GM10248 (cell line): ENCODE measurements around the gene COX4I1.

Source experiments
- CTCF ChIA-PET: fragments of 300-600 bp; sonication (Branson Sonifier 250); formaldehyde crosslinking; extraction: SDS; loops from one replicate; lab custom pipeline; 2021; ENCODE audit warnings: antibody characterized with exemption; lab: Yijun Ruan, JAX
- POLR2A ChIA-PET: fragments of 350-650 bp; sonication (Branson Sonifier 250); formaldehyde crosslinking; extraction: SDS; loops from one replicate; lab custom pipeline; 2020; ENCODE audit warnings: antibody characterized with exemption; lab: Yijun Ruan, JAX
- DNase-seq: peaks from one replicate; pipeline ENCODE4 v3.0.0; 2012; ENCODE audit errors: extremely low spot score
- TF ChIP-seq, protein P1 (sequence below): IDR thresholded peaks from 2 replicates; pipeline ENCODE4 v1.5.1; 2012; ENCODE audit warnings: mild to moderate bottlenecking, low read depth; ENCODE audit errors: extremely low read depth, missing control alignments, control extremely low read depth

COX4I1 gene

DNA sequence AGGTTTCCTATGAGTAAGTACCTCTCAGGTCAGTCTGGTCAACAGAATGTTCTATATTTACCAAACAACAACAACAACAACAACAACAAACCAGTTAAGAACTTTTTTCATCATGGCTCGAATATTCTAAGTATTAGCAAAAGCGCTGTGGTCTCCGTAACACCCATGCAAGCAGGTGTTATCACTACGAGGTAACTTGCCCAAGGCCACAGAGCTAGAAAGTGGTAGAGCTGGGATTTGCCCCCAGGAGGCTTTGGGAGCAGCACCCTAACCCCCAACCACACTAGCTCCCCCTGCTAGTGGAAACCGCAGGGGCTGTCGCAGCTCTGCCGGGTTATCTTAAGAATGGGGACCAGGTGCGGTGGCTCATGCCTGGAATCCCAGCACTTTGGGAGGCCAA, 24.7 kb upstream of the COX4I1 start:
- DNase-seq: no peak
- ChIA-PET CTCF (no interaction called here), POLR2A (no interaction called here)
- TF ChIP-seq, protein P1, sequence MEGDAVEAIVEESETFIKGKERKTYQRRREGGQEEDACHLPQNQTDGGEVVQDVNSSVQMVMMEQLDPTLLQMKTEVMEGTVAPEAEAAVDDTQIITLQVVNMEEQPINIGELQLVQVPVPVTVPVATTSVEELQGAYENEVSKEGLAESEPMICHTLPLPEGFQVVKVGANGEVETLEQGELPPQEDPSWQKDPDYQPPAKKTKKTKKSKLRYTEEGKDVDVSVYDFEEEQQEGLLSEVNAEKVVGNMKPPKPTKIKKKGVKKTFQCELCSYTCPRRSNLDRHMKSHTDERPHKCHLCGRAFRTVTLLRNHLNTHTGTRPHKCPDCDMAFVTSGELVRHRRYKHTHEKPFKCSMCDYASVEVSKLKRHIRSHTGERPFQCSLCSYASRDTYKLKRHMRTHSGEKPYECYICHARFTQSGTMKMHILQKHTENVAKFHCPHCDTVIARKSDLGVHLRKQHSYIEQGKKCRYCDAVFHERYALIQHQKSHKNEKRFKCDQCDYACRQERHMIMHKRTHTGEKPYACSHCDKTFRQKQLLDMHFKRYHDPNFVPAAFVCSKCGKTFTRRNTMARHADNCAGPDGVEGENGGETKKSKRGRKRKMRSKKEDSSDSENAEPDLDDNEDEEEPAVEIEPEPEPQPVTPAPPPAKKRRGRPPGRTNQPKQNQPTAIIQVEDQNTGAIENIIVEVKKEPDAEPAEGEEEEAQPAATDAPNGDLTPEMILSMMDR: no peak

DNA sequence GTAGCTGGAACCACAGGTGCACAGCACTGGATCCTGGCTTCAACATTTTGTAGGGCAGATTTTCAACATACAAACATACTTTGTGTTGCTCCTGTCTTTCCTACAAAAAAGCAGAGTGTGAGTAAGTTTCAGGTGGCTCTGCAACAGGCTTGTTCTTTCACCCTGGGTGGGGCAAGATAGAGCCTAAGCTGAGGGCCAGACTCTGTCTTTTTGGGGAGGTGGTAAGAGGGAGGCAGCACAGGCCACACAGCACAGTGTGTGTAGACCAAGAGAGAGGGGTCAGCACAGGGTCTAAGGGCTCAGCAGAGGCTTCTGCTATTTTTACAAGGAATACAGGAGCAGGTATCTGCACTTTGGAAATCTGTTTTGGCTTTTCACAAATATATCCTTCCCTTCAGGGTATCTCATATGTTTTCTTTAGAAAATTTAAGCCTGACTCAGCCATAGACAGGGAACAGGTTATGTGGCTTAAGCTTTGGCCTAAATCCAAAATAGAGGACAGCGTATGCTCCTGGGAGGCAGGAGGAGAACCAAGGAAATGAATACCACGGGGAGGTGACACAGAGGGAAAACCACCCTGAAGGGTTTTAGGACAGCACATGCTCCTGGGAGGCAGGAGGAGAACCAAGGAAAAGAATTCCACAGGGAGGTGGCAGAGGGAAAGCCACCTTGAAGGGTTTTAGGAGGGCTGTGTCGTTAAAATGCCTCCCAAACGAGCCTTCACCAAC, 21.7 kb upstream of the COX4I1 start:
- CTCF ChIA-PET: interaction anchor here (1.3 kb wide), 1 partner anchor 16 kb away, joined by 3 read pairs; no protein-coding TSS in a partner anchor
- no peak for DNase-seq
- POLR2A ChIA-PET: no interaction called here
- TF ChIP-seq, protein P1: no peak

DNA sequence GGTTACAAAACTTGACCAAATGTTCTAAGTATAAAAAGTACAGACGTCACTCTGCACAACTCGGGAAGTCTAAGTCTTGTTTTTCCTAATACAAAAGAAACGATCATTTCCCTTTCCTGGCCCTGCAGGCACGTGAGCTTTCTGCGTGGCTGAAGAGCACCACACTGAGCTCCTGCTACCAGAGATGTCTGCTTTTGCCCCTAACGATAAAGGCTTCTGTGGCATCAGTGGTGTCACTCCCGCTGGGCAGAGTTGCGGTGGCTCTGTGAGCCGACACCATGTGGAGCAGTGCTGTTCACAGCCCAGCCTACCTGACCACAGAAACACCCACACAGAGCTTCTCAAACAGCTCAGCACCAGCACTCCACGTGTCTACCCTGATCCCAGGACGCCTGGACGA, 20.6 kb upstream of the COX4I1 start:
- CTCF ChIA-PET: interaction anchor here (1.3 kb wide), 1 partner anchor 17 kb away, joined by 3 read pairs; no protein-coding TSS in a partner anchor
- TF ChIP-seq, protein P1: no peak
- DNase-seq: no peak
- POLR2A ChIA-PET: no interaction called here

DNA sequence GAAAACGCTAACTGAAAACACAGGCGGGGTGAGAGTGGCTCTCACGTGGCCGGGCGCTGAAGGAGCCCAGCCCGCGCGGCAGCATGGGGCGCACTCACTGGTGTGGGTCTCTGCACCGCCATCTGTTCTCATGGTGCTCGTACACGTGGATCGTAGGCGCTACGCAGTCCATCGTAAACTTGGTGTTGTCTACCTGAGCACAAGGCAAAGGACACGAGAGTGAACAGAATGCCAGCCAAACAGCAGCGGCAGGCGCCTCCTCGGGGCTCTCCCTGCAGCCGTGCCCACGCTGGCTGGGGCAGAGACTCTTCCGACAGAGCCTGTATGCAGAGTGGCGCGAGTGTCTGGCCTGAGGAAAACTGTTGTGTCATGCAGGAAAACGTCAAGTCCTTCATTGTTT, 19.2 kb upstream of the COX4I1 start:
- CTCF ChIA-PET: interaction anchor here (0.9 kb wide), 1 partner anchor 13 kb away, joined by 4 read pairs; no protein-coding TSS in a partner anchor

DNA sequence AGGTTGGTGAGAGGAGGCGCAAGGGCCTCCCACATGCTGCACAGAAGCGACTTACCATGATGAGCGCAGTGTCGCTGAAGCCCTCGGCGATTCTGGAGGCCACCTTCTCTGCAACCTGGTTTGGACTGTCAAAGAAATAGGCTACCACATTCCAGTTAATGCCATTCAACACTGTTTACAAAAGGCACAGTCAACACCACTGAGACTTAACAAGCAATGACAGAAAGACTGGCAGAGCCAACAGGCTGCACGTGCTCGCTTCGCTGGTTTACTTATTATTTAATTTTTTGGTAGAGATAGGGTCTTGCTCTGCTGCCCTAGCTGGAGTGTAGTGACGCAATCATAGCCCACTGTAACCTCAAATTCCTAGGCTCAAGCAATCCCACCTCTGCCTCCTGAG, 18.3 kb upstream of the COX4I1 start:
- POLR2A ChIA-PET: no interaction called here
- no peak for DNase-seq
- CTCF ChIA-PET: interaction anchor here (0.9 kb wide), 1 partner anchor 13 kb away, joined by 4 read pairs; no protein-coding TSS in a partner anchor

More for the DNA sequence above, 19.2 kb upstream of the COX4I1 start:
- no peak for DNase-seq
- POLR2A ChIA-PET: no interaction called here
- TF ChIP-seq, protein P1: no peak

DNA sequence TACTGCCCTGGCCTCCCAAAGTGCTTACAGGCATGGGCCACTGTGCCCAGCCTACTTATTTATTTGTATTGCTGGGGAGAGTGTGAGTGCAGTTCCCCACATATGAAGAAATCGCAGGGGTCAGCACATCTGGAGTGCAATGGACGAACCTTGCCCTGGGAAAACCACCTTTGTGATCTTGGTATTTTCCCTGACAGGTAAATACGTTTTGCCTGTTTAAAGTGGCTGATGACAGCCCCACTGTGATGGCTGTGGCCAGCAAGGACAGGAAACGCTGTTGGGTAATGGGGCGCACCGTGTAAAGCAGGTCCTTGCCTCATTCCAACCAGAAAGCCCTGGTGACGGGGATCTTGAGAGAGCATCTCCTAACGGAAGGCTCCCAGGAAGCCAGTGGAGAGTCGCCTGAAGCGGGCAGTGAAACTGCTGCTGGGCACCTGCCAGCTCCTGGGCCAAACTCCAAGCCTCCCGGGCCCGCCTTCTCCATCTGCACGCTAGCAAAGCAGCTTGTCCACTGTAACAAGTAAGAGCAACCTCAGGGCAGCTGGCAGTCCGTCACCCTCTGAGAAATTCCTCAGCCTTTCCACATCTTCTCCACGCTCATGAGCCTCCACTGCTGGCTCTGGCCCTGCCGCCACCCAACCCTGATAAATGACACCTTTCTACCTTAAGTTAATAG, 17.7 kb upstream of the COX4I1 start:
- ChIA-PET POLR2A (interaction anchor here (0.6 kb wide), 1 partner anchor 29 kb away, joined by 3 read pairs; no protein-coding TSS in a partner anchor), CTCF (interaction anchor here (2.0 kb wide), 1 partner anchor 21 kb away, joined by 5 read pairs; no protein-coding TSS in a partner anchor)
- no peak for DNase-seq
- TF ChIP-seq, protein P1: no peak

More for the DNA sequence above, 18.3 kb upstream of the COX4I1 start:
- TF ChIP-seq, protein P1: no peak
